ENCODE measurements around the gene SLC37A1. TPM values are rescaled to one million over a fixed set of nuclear protein-coding genes. Genes with fewer than 3 reads are reported as not detected.

Gene SLC37A1
- total and polyA plus RNA-seq, 2 of the 13 experiments (the other 11 are each of a cell fraction or from before 2014, with no cell fraction given), result 0.22 to 0.40 TPM

- 64% methylated on average over 15 of the region's 15 CpGs for WGBS (ENCODE audit: low lambda C conversion rate)
- no peaks in the 10 kb centered on the region for H3K36me3 ChIP-seq (replicated peaks in 1 of 2; ENCODE audit: control insufficient read depth in 1 of 2, insufficient read depth in 2 of 2, low read length in 2 of 2)
- intact Hi-C loops (cut with micrococcal nuclease; ENCODE audit: unreplicated experiment) (no loop called here), in situ Hi-C loops (cut with HindIII; ENCODE audit: extremely low pct_ligation_motif_present, low pct_unique_long_range_greater_than_20kb) (no loop called here)
- H3K4me3 ChIP-seq (replicated peaks in 1 of 3; ENCODE audit: insufficient read depth in 1 of 3, low read depth in 2 of 3, low read length in 3 of 3), result no peak overlapping the region
- ChIA-PET POLR2A (no interaction called here), CTCF (ENCODE audit: low intra/inter-chr PET ratio, low total read pairs) (no interaction called here)
- H3K79me2 ChIP-seq (ENCODE audit: insufficient read depth, low read length), result no peaks in the 10 kb centered on the region
- TF ChIP-seq ZNF879 (CRISPR knock-in tag; IDR thresholded peaks at IDR 0.05) (no peak), REXO4 (CRISPR knock-in tag; IDR thresholded peaks at IDR 0.05; ENCODE audit: borderline replicate concordance) (no peak), NFAT5 (CRISPR knock-in tag; IDR thresholded peaks at IDR 0.05) (no peak), ZNF644 (CRISPR knock-in tag; IDR thresholded peaks at IDR 0.05; ENCODE audit: low read depth) (no peak), ELF4 (CRISPR knock-in tag; IDR thresholded peaks at IDR 0.05; ENCODE audit: borderline replicate concordance) (no peak), RORA (CRISPR knock-in tag; IDR thresholded peaks at IDR 0.05) (no peak), TOPORS (CRISPR knock-in tag; IDR thresholded peaks at IDR 0.05) (no peak), BRD4 (CRISPR knock-in tag; IDR thresholded peaks at IDR 0.05) (no peak), U2AF2 (IDR thresholded peaks at IDR 0.05; ENCODE audit: low read depth, low read length) (no peak), ZNF17 (CRISPR knock-in tag; IDR thresholded peaks at IDR 0.05) (no peak), ZNF576 (CRISPR knock-in tag; IDR thresholded peaks at IDR 0.05) (no peak), GTF2F1 (IDR thresholded peaks at IDR 0.05; ENCODE audit: low read length) (no peak), ERF (CRISPR knock-in tag; IDR thresholded peaks at IDR 0.05) (no peak)
- no peak overlapping the region for H3K27ac ChIP-seq (ENCODE audit: extremely low read length, insufficient read depth, low read length)
- H3K4me2 ChIP-seq (ENCODE audit: low read depth, low read length), result no peak overlapping the region
- no peaks in the 10 kb centered on the region for H4K20me1 ChIP-seq (ENCODE audit: insufficient read depth, low read length)
- H2AFZ ChIP-seq (ENCODE audit: low read length), result no peak overlapping the region
- BruUV-seq (replicated peaks), result no TSS peak
- no peaks in the 10 kb centered on the region for H3K9me3 ChIP-seq (ENCODE audit: low read length)
- no peaks in the 10 kb centered on the region for H3K4me1 ChIP-seq (ENCODE audit: insufficient read depth, low read length)
- DNase-seq (ENCODE audit: low spot score), result no peak
- ATAC-seq, result no peak
- no peak overlapping the region for H3K9ac ChIP-seq (ENCODE audit: insufficient read depth, low read depth, low read length)
- no peak for FAIRE-seq
- peaks cover 1 to 37% of the 10 kb centered on the region in 2 experiments for H3K27me3 ChIP-seq (ENCODE audit: control insufficient read depth in 1 of 2, insufficient read depth in 2 of 2, low read length in 2 of 2)
Observed at GRCh38 chr21:42587036-42587435, 73.4 kb downstream of the SLC37A1 start.

Data from HepG2 (cell line).